ENCODE data around the gene PPM1E. TPM values are rescaled to one million over a fixed set of nuclear protein-coding genes. Genes with fewer than 3 reads are reported as not detected.

The PPM1E gene
- total and polyA plus RNA-seq, 5 donors from 2014 or later, result not detected

Other genes with a start within 250 kb of the PPM1E start
- gene MTMR4, start 241.2 kb upstream of the PPM1E start, total RNA-seq, result 43.6 TPM
- gene MTMR4, start 241.2 kb upstream of the PPM1E start, polyA plus RNA-seq, result 10 to 100 TPM; 16.5 to 23.8 (median 18.6) TPM
- 1.8 TPM for gene TEX14, start 63.8 kb upstream of the PPM1E start, total RNA-seq
- under 1 TPM in 2 of 4 donors, not detected in 2; 0.05 to 0.37 TPM for gene TEX14, start 63.8 kb upstream of the PPM1E start, polyA plus RNA-seq
- 12.7 TPM for gene RAD51C, start 63.3 kb upstream of the PPM1E start, total RNA-seq
- gene RAD51C, start 63.3 kb upstream of the PPM1E start, polyA plus RNA-seq, result 10 to 100 TPM; 49.2 to 89.3 (median 56.3) TPM

Data from CD4-positive, CD25-positive, alpha-beta regulatory T cell (primary cell).